AG04450 (cell line): Measurements from ENCODE around the gene SLCO2A1. TPM values are rescaled to one million over a fixed set of nuclear protein-coding genes. Genes with fewer than 3 reads are reported as not detected.
A peak's percentile ranks its signal among the peaks of the same experiment; 100 is the strongest.

Source experiments
- CTCF ChIA-PET: fragments of 300-600, 350-600 bp; formaldehyde crosslinking; extraction: SDS; loops from one replicate; lab custom pipeline; 2022; ENCODE audit warnings: antibody characterized with exemption, inconsistent platforms; lab: Charles Lee
- POLR2A ChIA-PET: fragments of 350-600 bp; formaldehyde crosslinking; extraction: SDS; loops from one replicate; lab custom pipeline; 2021; ENCODE audit warnings: antibody characterized with exemption, inconsistent platforms; lab: Yijun Ruan, JAX
- DNase-seq: peaks from one replicate; pipeline ENCODE4 v3.0.0-alpha.2; 2011; ENCODE audit warnings: low read depth, low spot score
- H3K27ac ChIP-seq: one replicate; pipeline ENCODE4 v1.5.1; 2012; ENCODE audit warnings: low read depth, low read length, control low read depth
- H3K27me3 ChIP-seq: one replicate; pipeline ENCODE4 v1.6.0; 2012; ENCODE audit warnings: low read length; ENCODE audit not compliant: control insufficient read depth, insufficient read depth
- H3K4me3 ChIP-seq: 2 replicates; pipeline ENCODE4 v1.5.1; 2011; ENCODE audit warnings: mild to moderate bottlenecking, low read depth, low read length, control low read depth
- H3K9me3 ChIP-seq: 2 replicates; pipeline ENCODE4 v1.5.1; 2012; ENCODE audit warnings: low read length; ENCODE audit not compliant: control insufficient read depth, insufficient read depth
- CTCF ChIP-seq: IDR thresholded peaks from 2 replicates; pipeline ENCODE4 v1.5.1; 2011; ENCODE audit warnings: low read depth, low read length, control low read depth, inconsistent platforms
- polyA plus RNA-seq: library from polyadenylated mRNA; depleted of rRNA; stranded (reverse); fragments of >200 nt; gene quantifications from 2 replicates; pipeline ENCODE4 v1.2.3, GENCODE V29; 2011

SLCO2A1 gene
- polyA plus RNA-seq, 1 experiment = 1.6 TPM

- no peak for TF ChIP-seq CTCF
- Histone ChIP-seq H3K4me3 (no peak overlapping the region), H3K27ac (no peak overlapping the region), H3K27me3 (peaks cover 2% of the 10 kb centered on the region), H3K9me3 (no peaks in the 10 kb centered on the region)
- ChIA-PET CTCF (interaction anchor here (1.4 to 7.8 kb wide), 4 partner anchors 8 to 278 kb away, joined by 5 to 227 read pairs (median 22); no protein-coding TSS in a partner anchor), POLR2A (no interaction called here)
- no peak for DNase-seq
Observed at GRCh38 chr3:133932009-133932408, 97.7 kb downstream of the SLCO2A1 start.

- no peak for DNase-seq
- H3K9me3 ChIP-seq = no peaks in the 10 kb centered on the region
- ChIA-PET CTCF (interaction anchor here (0.9 to 7.8 kb wide), 14 partner anchors 9 to 1200 kb away, joined by 3 to 227 read pairs (median 6); no protein-coding TSS in a partner anchor), POLR2A (no interaction called here)
- H3K4me3 ChIP-seq = no peak overlapping the region
- H3K27ac ChIP-seq = no peak overlapping the region
- H3K27me3 ChIP-seq = no peaks in the 10 kb centered on the region
- TF ChIP-seq CTCF = no peak
Observed at GRCh38 chr3:133931084-133931483, 98.6 kb downstream of the SLCO2A1 start.

DNA sequence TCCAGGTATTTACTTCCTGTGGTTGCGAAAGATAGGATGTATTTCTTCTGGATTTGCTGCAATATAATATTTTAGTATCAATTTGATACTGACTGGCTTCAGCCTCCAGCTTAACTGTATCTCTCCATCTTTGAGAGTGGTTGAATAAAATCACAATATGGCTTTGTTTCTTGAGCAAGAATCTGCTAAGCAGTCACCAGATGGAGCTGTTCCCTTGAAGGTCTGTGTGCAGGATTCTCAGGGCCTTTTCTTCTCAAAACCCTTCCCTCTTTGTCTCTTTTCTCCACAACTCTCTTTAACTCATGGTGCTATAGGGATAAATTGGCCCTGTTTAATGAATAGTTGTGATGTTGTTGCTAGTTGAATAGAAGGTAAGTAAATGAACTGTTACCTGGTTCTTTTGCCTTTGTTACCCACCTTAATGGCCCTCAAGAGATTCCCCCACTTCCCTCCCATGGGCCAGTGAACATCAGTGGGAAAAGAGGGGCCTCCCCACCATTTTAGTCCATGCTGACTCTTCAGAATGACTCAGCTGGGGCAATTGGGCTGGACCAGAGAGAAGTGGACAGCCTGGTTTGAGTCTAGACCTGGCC is 99.3 kb downstream of the SLCO2A1 start:
- H3K4me3 ChIP-seq = no peak overlapping the region
- no peak for DNase-seq
- peak; percentile 86 for TF ChIP-seq CTCF
- CTCF ChIA-PET = interaction anchor here (0.6 to 7.8 kb wide), 36 partner anchors 10 to 1199 kb away, joined by 3 to 227 read pairs (median 4); no protein-coding TSS in a partner anchor
- H3K9me3 ChIP-seq = no peaks in the 10 kb centered on the region
- POLR2A ChIA-PET = no interaction called here
- H3K27me3 ChIP-seq = no peaks in the 10 kb centered on the region
- no peak overlapping the region for H3K27ac ChIP-seq

- no peak overlapping the region for H3K4me3 ChIP-seq
- CTCF ChIA-PET = interaction anchor here (0.5 to 7.8 kb wide), 21 partner anchors 10 to 1198 kb away, joined by 3 to 227 read pairs (median 4); no protein-coding TSS in a partner anchor
Observed at GRCh38 chr3:133928903-133929607, 100.7 kb downstream of the SLCO2A1 start.

More at GRCh38 chr3:133928903-133929607, 100.7 kb downstream of the SLCO2A1 start:
- POLR2A ChIA-PET = no interaction called here
- no peak for DNase-seq
- no peaks in the 10 kb centered on the region for H3K27me3 ChIP-seq
- no peak overlapping the region for H3K27ac ChIP-seq
- H3K9me3 ChIP-seq = no peaks in the 10 kb centered on the region
- TF ChIP-seq CTCF = no peak
